PC-9 (cell line): ENCODE measurements around the gene CD59. TPM values are rescaled to one million over a fixed set of nuclear protein-coding genes. Genes with fewer than 3 reads are reported as not detected.

Source experiments
- BruUV-seq: library from RNA; stranded (reverse); fragments of 400-500 nt; replicated peaks from 2 replicates; lab custom pipeline; 2021; lab: Mats Ljungman, UMichigan
- CTCF ChIA-PET: fragments of 300-600 bp; sonication (Branson Sonifier 250); formaldehyde crosslinking; loops from one replicate; lab custom pipeline; 2022; ENCODE audit warnings: antibody characterized with exemption; lab: Charles Lee
- POLR2A ChIA-PET: fragments of 300-600 bp; sonication (Branson Sonifier 250); formaldehyde crosslinking; loops from one replicate; lab custom pipeline; 2022; ENCODE audit warnings: antibody characterized with exemption; ENCODE audit not compliant: unreplicated experiment; lab: Charles Lee
- DNase-seq, 2 experiments: peaks; one replicate each; pipeline versions ENCODE4 v3.0.0 to v3.0.0-alpha.2; 2015 to 2022; ENCODE audit warnings: mixed read lengths in 1 of 2
- H2AFZ ChIP-seq: fragments of 200-600 bp; sonication (generic); 2 replicates; pipeline ENCODE4 v1.8.1; 2017; ENCODE audit warnings: antibody characterized with exemption
- H3F3A ChIP-seq: fragments of 200-600 bp; sonication (generic); 2 replicates; pipeline ENCODE4 v1.8.1; 2017; ENCODE audit warnings: antibody characterized with exemption, mild to moderate bottlenecking, low read depth; ENCODE audit not compliant: insufficient read depth
- H3K27ac ChIP-seq: fragments of 200-600 bp; sonication (generic); 2 replicates; pipeline ENCODE4 v1.6.1; 2016; ENCODE audit warnings: mixed run types
- H3K27me3 ChIP-seq: fragments of 200-600 bp; sonication (generic); 2 replicates; pipeline ENCODE4 v1.6.1; 2016; ENCODE audit warnings: low read depth, mixed run types; ENCODE audit not compliant: insufficient read depth
- H3K36me3 ChIP-seq: fragments of 200-600 bp; sonication (generic); 2 replicates; pipeline ENCODE4 v1.6.1; 2016; ENCODE audit warnings: low read depth, mixed run types
- H3K4me1 ChIP-seq: fragments of 200-600 bp; sonication (generic); replicated peaks from 2 replicates; pipeline ENCODE4 v1.6.1; 2016; ENCODE audit warnings: mixed run types; ENCODE audit not compliant: insufficient read depth
- H3K4me2 ChIP-seq: fragments of 200-600 bp; sonication (generic); 2 replicates; pipeline ENCODE4 v1.6.1; 2017; ENCODE audit warnings: mixed run types
- H3K4me3 ChIP-seq: fragments of 200-600 bp; sonication (generic); 2 replicates; pipeline ENCODE4 v1.6.1; 2016; ENCODE audit warnings: mixed run types
- H3K79me2 ChIP-seq: fragments of 200-600 bp; sonication (generic); 2 replicates; pipeline ENCODE4 v1.6.1; 2017; ENCODE audit warnings: low read depth, mixed run types
- H3K9me2 ChIP-seq: fragments of 200-600 bp; sonication (generic); 2 replicates; pipeline ENCODE4 v1.8.1; 2017; ENCODE audit warnings: mild to moderate bottlenecking; ENCODE audit not compliant: insufficient read depth
- H3K9me3 ChIP-seq: fragments of 200-600 bp; sonication (generic); 2 replicates; pipeline ENCODE4 v1.8.1; 2016; ENCODE audit warnings: low read depth; ENCODE audit not compliant: insufficient read depth
- H4K20me1 ChIP-seq: fragments of 200-600 bp; sonication (generic); 2 replicates; pipeline ENCODE4 v1.8.1; 2017; ENCODE audit not compliant: insufficient read depth
- EZH2 ChIP-seq: fragments of 200-600 bp; sonication (generic); IDR thresholded peaks from 2 replicates; pipeline ENCODE4 v1.8.0; 2017; ENCODE audit warnings: antibody characterized with exemption, low read depth
- intact Hi-C: fragments of 100-400 bp; cut with micrococcal nuclease; formaldehyde crosslinking; loops from one replicate; pipeline ENCODE4 v1.10.0; 2022; ENCODE audit not compliant: unreplicated experiment
- total RNA-seq: library from RNA; stranded (reverse); gene quantifications from 2 replicates; pipeline ENCODE4 v1.2.3, GENCODE V29; 2021
- TF ChIP-seq, protein P1 (sequence below): fragments of 200-600 bp; sonication (generic); conservative IDR thresholded peaks from 2 replicates; pipeline ENCODE4 v1.6.1; 2017; ENCODE audit warnings: mixed run types, antibody characterized with exemption, mild to moderate bottlenecking, moderate library complexity

The CD59 gene
- total RNA-seq, 1 experiment from 2014 or later: 291 TPM

GRCh38 chr11:33773404-33773986 lies 37.3 kb upstream of the CD59 start:
- TF ChIP-seq, protein P1, sequence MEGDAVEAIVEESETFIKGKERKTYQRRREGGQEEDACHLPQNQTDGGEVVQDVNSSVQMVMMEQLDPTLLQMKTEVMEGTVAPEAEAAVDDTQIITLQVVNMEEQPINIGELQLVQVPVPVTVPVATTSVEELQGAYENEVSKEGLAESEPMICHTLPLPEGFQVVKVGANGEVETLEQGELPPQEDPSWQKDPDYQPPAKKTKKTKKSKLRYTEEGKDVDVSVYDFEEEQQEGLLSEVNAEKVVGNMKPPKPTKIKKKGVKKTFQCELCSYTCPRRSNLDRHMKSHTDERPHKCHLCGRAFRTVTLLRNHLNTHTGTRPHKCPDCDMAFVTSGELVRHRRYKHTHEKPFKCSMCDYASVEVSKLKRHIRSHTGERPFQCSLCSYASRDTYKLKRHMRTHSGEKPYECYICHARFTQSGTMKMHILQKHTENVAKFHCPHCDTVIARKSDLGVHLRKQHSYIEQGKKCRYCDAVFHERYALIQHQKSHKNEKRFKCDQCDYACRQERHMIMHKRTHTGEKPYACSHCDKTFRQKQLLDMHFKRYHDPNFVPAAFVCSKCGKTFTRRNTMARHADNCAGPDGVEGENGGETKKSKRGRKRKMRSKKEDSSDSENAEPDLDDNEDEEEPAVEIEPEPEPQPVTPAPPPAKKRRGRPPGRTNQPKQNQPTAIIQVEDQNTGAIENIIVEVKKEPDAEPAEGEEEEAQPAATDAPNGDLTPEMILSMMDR: no peak
- TF ChIP-seq EZH2: no peak
- CTCF ChIA-PET: no interaction called here
- no peak for DNase-seq
- H3K4me3 ChIP-seq: peak overlapping the region; percentile 96
- intact Hi-C loops: loop anchor here (5.0 kb wide), 1 partner anchor 36 kb away; the partner anchor contains the start of gene CD59
- H3K27ac ChIP-seq: peak overlapping the region; percentile 38
- no peaks in the 10 kb centered on the region for H3K27me3 ChIP-seq
- H4K20me1 ChIP-seq: 0 out of 2 replicates have a peak, but pooled peaks cover 6% of the 10 kb centered on the region
- peaks cover 53% of the 10 kb centered on the region for H3K4me1 ChIP-seq
- no TSS peak for BruUV-seq
- H3K4me2 ChIP-seq: peak overlapping the region; percentile 81
- peaks cover 3% of the 10 kb centered on the region for H3K36me3 ChIP-seq
- POLR2A ChIA-PET: no interaction called here
- no peaks in the 10 kb centered on the region for H3K9me3 ChIP-seq
- H3F3A ChIP-seq: peaks cover 13% of the 10 kb centered on the region
- H3K9me2 ChIP-seq: no peaks in the 10 kb centered on the region
- H3K79me2 ChIP-seq: peaks cover 39% of the 10 kb centered on the region
- peak overlapping the region; percentile 96 for H2AFZ ChIP-seq

DNA sequence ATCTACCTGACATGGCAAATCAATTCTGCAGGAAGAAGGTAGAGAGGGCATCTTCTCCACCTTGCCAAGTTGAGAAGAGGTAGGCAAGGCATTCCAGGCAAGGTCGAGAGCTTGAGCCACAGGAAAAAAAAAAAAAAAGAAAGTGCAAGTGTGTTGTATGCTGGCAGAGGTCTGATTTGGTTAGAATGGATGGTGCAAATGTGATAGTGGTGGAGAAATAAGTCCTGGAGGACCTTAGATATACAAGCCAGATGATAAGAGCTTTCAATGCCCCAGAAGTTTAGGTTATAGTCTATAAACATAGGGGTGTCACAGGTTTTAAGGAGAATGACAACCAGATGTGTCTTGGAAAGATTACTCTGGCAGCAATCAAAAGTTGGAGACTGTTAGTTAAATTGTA lies 36.6 kb upstream of the CD59 start:
- H2AFZ ChIP-seq: no peak overlapping the region
- POLR2A ChIA-PET: interaction anchor here (0.6 kb wide), 1 partner anchor 476 kb away, joined by 3 read pairs; no protein-coding TSS in a partner anchor
- H3K9me3 ChIP-seq: no peaks in the 10 kb centered on the region
- H3K9me2 ChIP-seq: no peaks in the 10 kb centered on the region
- intact Hi-C loops: loop anchor here (5.0 kb wide), 1 partner anchor 36 kb away; the partner anchor contains the start of gene CD59
- peaks cover 39% of the 10 kb centered on the region for H3K79me2 ChIP-seq
- TF ChIP-seq EZH2: no peak
- TF ChIP-seq, protein P1: no peak
- H3K36me3 ChIP-seq: peaks cover 9% of the 10 kb centered on the region
- CTCF ChIA-PET: no interaction called here
- BruUV-seq: TSS peak; percentile 42
- no peaks in the 10 kb centered on the region for H3K27me3 ChIP-seq
- peaks cover 13% of the 10 kb centered on the region for H3F3A ChIP-seq
- H3K4me2 ChIP-seq: peak overlapping the region; percentile 81
- H3K4me3 ChIP-seq: peak overlapping the region; percentile 96; the same call in 1 of the 2 replicates
- H3K27ac ChIP-seq: no peak overlapping the region
- 0 out of 2 replicates have a peak, but pooled peaks cover 6% of the 10 kb centered on the region for H4K20me1 ChIP-seq
- DNase-seq: no peak
- H3K4me1 ChIP-seq: peaks cover 53% of the 10 kb centered on the region

- Histone ChIP-seq H3K4me1 (peaks cover 53% of the 10 kb centered on the region), H3K27me3 (no peaks in the 10 kb centered on the region), H3K9me3 (no peaks in the 10 kb centered on the region), H3K36me3 (peaks cover 12% of the 10 kb centered on the region), H3K27ac (peak overlapping the region; percentile 28; the same call in 1 of the 2 replicates), H3K4me3 (no peak overlapping the region), H4K20me1 (0 out of 2 replicates have a peak, but pooled peaks cover 6% of the 10 kb centered on the region), H3K9me2 (no peaks in the 10 kb centered on the region), H3K79me2 (peaks cover 39% of the 10 kb centered on the region), H3F3A (peaks cover 13% of the 10 kb centered on the region), H2AFZ (no peak overlapping the region), H3K4me2 (peak overlapping the region; percentile 81)
- no TSS peak for BruUV-seq
- ChIA-PET POLR2A (interaction anchor here (0.6 kb wide), 1 partner anchor 476 kb away, joined by 3 read pairs; no protein-coding TSS in a partner anchor), CTCF (no interaction called here)
- no peak for TF ChIP-seq EZH2
- TF ChIP-seq, protein P1: no peak
- peak; percentile 26 to 76 for DNase-seq
- intact Hi-C loops: loop anchor here (5.0 kb wide), 1 partner anchor 35 kb away; the partner anchor contains the start of gene CD59
Observed at GRCh38 chr11:33772300-33772699, 36.1 kb upstream of the CD59 start.
